ENCODE data around the gene OR11H6.

DNA sequence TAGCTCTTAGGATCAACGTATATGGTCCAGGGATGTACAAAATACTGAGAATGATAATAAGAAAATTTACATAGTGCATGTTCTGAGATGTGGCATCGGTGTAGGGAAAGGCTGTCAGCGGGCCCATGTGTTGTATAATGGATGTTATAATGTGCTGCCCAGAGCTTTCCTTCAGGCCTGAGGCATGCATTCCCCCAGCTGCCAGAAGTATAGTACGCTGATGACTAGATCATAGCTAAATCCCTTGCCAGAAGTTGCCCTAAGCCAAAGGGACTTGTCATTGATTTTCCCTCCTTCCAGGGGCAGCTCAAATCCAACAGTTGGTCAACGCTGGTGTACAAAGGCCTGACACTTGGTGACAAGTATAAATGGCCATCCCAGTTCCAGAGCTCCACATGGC lies 39.3 kb upstream of the OR11H6 start:
- TF ChIP-seq, protein P1, sequence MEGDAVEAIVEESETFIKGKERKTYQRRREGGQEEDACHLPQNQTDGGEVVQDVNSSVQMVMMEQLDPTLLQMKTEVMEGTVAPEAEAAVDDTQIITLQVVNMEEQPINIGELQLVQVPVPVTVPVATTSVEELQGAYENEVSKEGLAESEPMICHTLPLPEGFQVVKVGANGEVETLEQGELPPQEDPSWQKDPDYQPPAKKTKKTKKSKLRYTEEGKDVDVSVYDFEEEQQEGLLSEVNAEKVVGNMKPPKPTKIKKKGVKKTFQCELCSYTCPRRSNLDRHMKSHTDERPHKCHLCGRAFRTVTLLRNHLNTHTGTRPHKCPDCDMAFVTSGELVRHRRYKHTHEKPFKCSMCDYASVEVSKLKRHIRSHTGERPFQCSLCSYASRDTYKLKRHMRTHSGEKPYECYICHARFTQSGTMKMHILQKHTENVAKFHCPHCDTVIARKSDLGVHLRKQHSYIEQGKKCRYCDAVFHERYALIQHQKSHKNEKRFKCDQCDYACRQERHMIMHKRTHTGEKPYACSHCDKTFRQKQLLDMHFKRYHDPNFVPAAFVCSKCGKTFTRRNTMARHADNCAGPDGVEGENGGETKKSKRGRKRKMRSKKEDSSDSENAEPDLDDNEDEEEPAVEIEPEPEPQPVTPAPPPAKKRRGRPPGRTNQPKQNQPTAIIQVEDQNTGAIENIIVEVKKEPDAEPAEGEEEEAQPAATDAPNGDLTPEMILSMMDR (IDR thresholded peaks at IDR 0.05), result no peak
- no peak for TF ChIP-seq EP300 (IDR thresholded peaks at IDR 0.05)
- TF ChIP-seq POLR2A (IDR thresholded peaks at IDR 0.05), result no peak
- TF ChIP-seq POLR2AphosphoS5 (IDR thresholded peaks at IDR 0.05), result no peak
